ENCODE results near the gene B4GALT3. TPM values are rescaled to one million over a fixed set of nuclear protein-coding genes. Genes with fewer than 3 reads are reported as not detected.

The B4GALT3 gene
- total and polyA plus RNA-seq, 3 donors from 2014 or later: 46.3 to 62.2 (median 56.2) TPM

- no peaks in the 10 kb centered on the region for H3K36me3 ChIP-seq (ENCODE audit: low read depth, missing control alignments)
- peak; percentile 77 for DNase-seq
- WGBS, 2 donors: 58 to 59% methylated on average over 15 of the region's 15 CpGs
- H3K4me1 ChIP-seq: peaks cover 18% of the 10 kb centered on the region
- H3K27ac ChIP-seq: no peak overlapping the region
- no peaks in the 10 kb centered on the region for H3K27me3 ChIP-seq
- intact Hi-C loops (cut with DNase I; ENCODE audit: low total_unique reads): no loop called here
- no peaks in the 10 kb centered on the region for H3K9me3 ChIP-seq
- H3K4me3 ChIP-seq: no peak overlapping the region
- TF ChIP-seq CTCF (IDR thresholded peaks at IDR 0.05) (peak; percentile 70 to 76 (median 70)), POLR2A (IDR thresholded peaks at IDR 0.05) (no peak)
Observed at GRCh38 chr1:161192476-161193465, 15.5 kb upstream of the B4GALT3 start.

- Histone ChIP-seq H3K4me1 (peaks cover 10% of the 10 kb centered on the region), H3K36me3 (ENCODE audit: low read depth, missing control alignments) (no peaks in the 10 kb centered on the region), H3K27ac (no peak overlapping the region), H3K4me3 (no peak overlapping the region), H3K27me3 (no peaks in the 10 kb centered on the region), H3K9me3 (no peaks in the 10 kb centered on the region)
- intact Hi-C loops (cut with DNase I; ENCODE audit: low total_unique reads): no loop called here
- no peak for TF ChIP-seq CTCF (IDR thresholded peaks at IDR 0.05)
- TF ChIP-seq POLR2A (IDR thresholded peaks at IDR 0.05): no peak
- DNase-seq: no peak
- WGBS, 2 donors: 81 to 84% methylated on average over 8 of the region's 8 CpGs
Observed at GRCh38 chr1:161191971-161192370, 14.7 kb upstream of the B4GALT3 start.

- TF ChIP-seq CTCF (IDR thresholded peaks at IDR 0.05): no peak
- no peak for TF ChIP-seq POLR2A (IDR thresholded peaks at IDR 0.05)
- no peak for DNase-seq
- 78 to 88% methylated on average over 17 to 18 of the region's 22 CpGs for WGBS, 2 donors
- H3K27me3 ChIP-seq: no peaks in the 10 kb centered on the region
- no peak overlapping the region for H3K27ac ChIP-seq
- intact Hi-C loops (cut with DNase I; ENCODE audit: low total_unique reads): no loop called here
- no peaks in the 10 kb centered on the region for H3K9me3 ChIP-seq
- no peaks in the 10 kb centered on the region for H3K36me3 ChIP-seq (ENCODE audit: low read depth, missing control alignments)
- H3K4me1 ChIP-seq: peaks cover 3% of the 10 kb centered on the region
- H3K4me3 ChIP-seq: no peak overlapping the region
Observed at GRCh38 chr1:161190962-161191521, 13.7 kb upstream of the B4GALT3 start.

GRCh38 chr1:161189036-161189435 is 11.7 kb upstream of the B4GALT3 start:
- intact Hi-C loops (cut with DNase I; ENCODE audit: low total_unique reads): no loop called here
- Histone ChIP-seq H3K4me3 (no peak overlapping the region), H3K27me3 (no peaks in the 10 kb centered on the region), H3K36me3 (ENCODE audit: low read depth, missing control alignments) (no peaks in the 10 kb centered on the region), H3K27ac (no peak overlapping the region), H3K9me3 (no peaks in the 10 kb centered on the region), H3K4me1 (peaks cover 3% of the 10 kb centered on the region)
- 93 to 98% methylated on average over 5 of the region's 5 CpGs for WGBS, 2 donors
- DNase-seq: no peak
- no peak for TF ChIP-seq POLR2A (IDR thresholded peaks at IDR 0.05)

GRCh38 chr1:161188381-161188780 is 11.1 kb upstream of the B4GALT3 start:
- no peak overlapping the region for H3K27ac ChIP-seq
- H3K36me3 ChIP-seq (ENCODE audit: low read depth, missing control alignments): no peaks in the 10 kb centered on the region
- TF ChIP-seq CTCF (IDR thresholded peaks at IDR 0.05): no peak
- no peak for TF ChIP-seq POLR2A (IDR thresholded peaks at IDR 0.05)
- intact Hi-C loops (cut with DNase I; ENCODE audit: low total_unique reads): no loop called here
- peaks cover 3% of the 10 kb centered on the region for H3K4me1 ChIP-seq
- H3K9me3 ChIP-seq: no peaks in the 10 kb centered on the region
- H3K27me3 ChIP-seq: no peaks in the 10 kb centered on the region
- DNase-seq: no peak
- 82 to 84% methylated on average over 6 of the region's 6 CpGs for WGBS, 2 donors
- H3K4me3 ChIP-seq: no peak overlapping the region
